H9 (cell line): ENCODE measurements around the gene EEF1AKMT2. TPM values are rescaled to one million over a fixed set of nuclear protein-coding genes. Genes with fewer than 3 reads are reported as not detected.
A peak's percentile ranks its signal among the peaks of the same experiment; 100 is the strongest.

Experiments
- DNase-seq: peaks from one replicate; pipeline ENCODE4 v3.0.0-alpha.2; 2017
- H2AFZ ChIP-seq: one replicate; pipeline ENCODE4 v1.6.1; 2013; ENCODE audit warnings: mild to moderate bottlenecking, low read length, control low read depth, moderate library complexity
- H2AK5ac ChIP-seq: 2 replicates; pipeline ENCODE4 v1.6.1; 2013; ENCODE audit warnings: low read length, control low read depth, mixed read lengths; ENCODE audit not compliant: insufficient read length
- H2BK120ac ChIP-seq: one replicate; pipeline ENCODE4 v1.6.1; 2013; ENCODE audit warnings: low read depth, mild to moderate bottlenecking, low read length, control low read depth, inconsistent platforms; ENCODE audit not compliant: poor library complexity, severe bottlenecking
- H2BK12ac ChIP-seq: 2 replicates; pipeline ENCODE4 v1.6.1; 2013; ENCODE audit warnings: low read length, control low read depth, mixed read lengths, low read depth; ENCODE audit not compliant: insufficient read length
- H2BK15ac ChIP-seq: 2 replicates; pipeline ENCODE4 v1.6.1; 2013; ENCODE audit warnings: low read depth, low read length, control low read depth
- H2BK20ac ChIP-seq: one replicate; pipeline ENCODE4 v1.6.1; 2013; ENCODE audit warnings: low read depth, mild to moderate bottlenecking, low read length, control low read depth, inconsistent platforms; ENCODE audit not compliant: poor library complexity, severe bottlenecking
- H2BK5ac ChIP-seq: 2 replicates; pipeline ENCODE4 v1.6.1; 2013; ENCODE audit warnings: low read length, control low read depth, mixed read lengths; ENCODE audit not compliant: insufficient read length
- H3K14ac ChIP-seq: 2 replicates; pipeline ENCODE4 v1.6.1; 2013; ENCODE audit warnings: low read length, control low read depth; ENCODE audit not compliant: insufficient read depth
- H3K18ac ChIP-seq: 2 replicates; pipeline ENCODE4 v1.6.1; 2013; ENCODE audit warnings: low read depth, mild to moderate bottlenecking, mixed read lengths, low read length, control low read depth; ENCODE audit not compliant: insufficient read length
- H3K23ac ChIP-seq: 2 replicates; pipeline ENCODE4 v1.6.1; 2013; ENCODE audit warnings: low read length, control low read depth, mixed read lengths, low read depth; ENCODE audit not compliant: insufficient read length
- H3K23me2 ChIP-seq: 2 replicates; pipeline ENCODE4 v1.6.1; 2013; ENCODE audit warnings: low read depth, mild to moderate bottlenecking, mixed read lengths, low read length, control low read depth; ENCODE audit not compliant: insufficient read length, poor library complexity, severe bottlenecking
- H3K27ac ChIP-seq: 2 replicates; pipeline ENCODE4 v1.5.1; 2013; ENCODE audit warnings: low read length, control low read depth, mixed read lengths, low read depth; ENCODE audit not compliant: insufficient read length
- H3K27me3 ChIP-seq: 2 replicates; pipeline ENCODE4 v1.6.1; 2013; ENCODE audit warnings: low read length, control low read depth, inconsistent platforms; ENCODE audit not compliant: insufficient read depth
- H3K4ac ChIP-seq: 2 replicates; pipeline ENCODE4 v1.6.1; 2013; ENCODE audit warnings: low read depth, mild to moderate bottlenecking, control low read depth, inconsistent platforms, low read length, moderate library complexity
- H3K4me1 ChIP-seq: 2 replicates; pipeline ENCODE4 v1.6.1; 2013; ENCODE audit warnings: low read length, control low read depth, inconsistent platforms; ENCODE audit not compliant: insufficient read depth
- H3K4me2 ChIP-seq: 2 replicates; pipeline ENCODE4 v1.6.1; 2013; ENCODE audit warnings: low read length, control low read depth, mixed read lengths; ENCODE audit not compliant: insufficient read length, insufficient read depth
- H3K56ac ChIP-seq: 2 replicates; pipeline ENCODE4 v1.6.1; 2013; ENCODE audit warnings: low read depth, mild to moderate bottlenecking, mixed read lengths, low read length, control low read depth; ENCODE audit not compliant: insufficient read length
- H3K79me1 ChIP-seq: 2 replicates; pipeline ENCODE4 v1.6.1; 2013; ENCODE audit warnings: low read depth, mild to moderate bottlenecking, moderate library complexity, low read length, control low read depth, inconsistent platforms; ENCODE audit not compliant: insufficient read depth, poor library complexity, severe bottlenecking
- H3K79me2 ChIP-seq: 2 replicates; pipeline ENCODE4 v1.6.1; 2013; ENCODE audit warnings: low read length, control low read depth, inconsistent platforms; ENCODE audit not compliant: insufficient read depth
- H3K9ac ChIP-seq: 2 replicates; pipeline ENCODE4 v1.6.1; 2013; ENCODE audit warnings: low read length, control low read depth, mixed read lengths; ENCODE audit not compliant: insufficient read length; ENCODE audit errors: extremely low read depth
- H3K9me3 ChIP-seq: one replicate; pipeline ENCODE4 v1.6.1; 2013; ENCODE audit warnings: low read depth, low read length, inconsistent platforms; ENCODE audit not compliant: control insufficient read depth
- H3T11ph ChIP-seq: one replicate; pipeline ENCODE4 v1.6.1; 2013; ENCODE audit warnings: mild to moderate bottlenecking, low read length, control low read depth, inconsistent platforms
- H4K20me1 ChIP-seq: one replicate; pipeline ENCODE4 v1.6.1; 2013; ENCODE audit not compliant: control insufficient read depth, insufficient read length, insufficient read depth
- H4K5ac ChIP-seq: 2 replicates; pipeline ENCODE4 v1.6.1; 2013; ENCODE audit warnings: low read depth, mild to moderate bottlenecking, mixed read lengths, low read length, control low read depth; ENCODE audit not compliant: insufficient read length
- H4K8ac ChIP-seq: replicated peaks from 2 replicates; pipeline ENCODE4 v1.6.1; 2013; ENCODE audit warnings: low read length, control low read depth, mixed read lengths, low read depth; ENCODE audit not compliant: insufficient read length
- H4K91ac ChIP-seq: 2 replicates; pipeline ENCODE4 v1.6.1; 2013; ENCODE audit warnings: low read depth, mild to moderate bottlenecking, moderate library complexity, mixed read lengths, low read length, control low read depth; ENCODE audit not compliant: insufficient read length
- H3K27ac Mint-ChIP-seq, 3 experiments: 2 replicates in 2 of 3; 3 replicates in 1 of 3; pipeline ENCODE4 v1.8.0; 2020 to 2021; ENCODE audit warnings: mixed read lengths in 3 of 3, mild to moderate bottlenecking in 1 of 3, moderate library complexity in 1 of 3
- H3K27me3 Mint-ChIP-seq: 2 replicates; pipeline ENCODE4 v1.8.0; 2021; ENCODE audit warnings: low read depth, mild to moderate bottlenecking, moderate library complexity, mixed read lengths
- H3K36me3 Mint-ChIP-seq, 3 experiments: 2 replicates in 2 of 3; 3 replicates in 1 of 3; pipeline ENCODE4 v1.8.0; 2020 to 2021; ENCODE audit warnings: low read depth in 3 of 3, mixed read lengths in 3 of 3; ENCODE audit not compliant: insufficient read depth in 1 of 3
- H3K4me1 Mint-ChIP-seq, 2 experiments: 2 replicates each; pipeline ENCODE4 v1.8.0; 2020; ENCODE audit warnings: mixed read lengths in 2 of 2
- H3K4me3 Mint-ChIP-seq, 2 experiments: 2 replicates in 1 of 2; 3 replicates in 1 of 2; pipeline ENCODE4 v1.8.0; 2020 to 2021; ENCODE audit warnings: mild to moderate bottlenecking in 2 of 2, mixed read lengths in 2 of 2, moderate library complexity in 1 of 2
- H3K9me3 Mint-ChIP-seq, 2 experiments: 2 replicates in 1 of 2; 3 replicates in 1 of 2; pipeline ENCODE4 v1.8.0; 2020; ENCODE audit warnings: mild to moderate bottlenecking in 2 of 2, mixed read lengths in 2 of 2, moderate library complexity in 1 of 2
- WGBS: extraction: QIAGEN DNeasy Blood & Tissue Kit; methylation state at CpG from one replicate; pipeline ENCODE4 v1.1.7; 2013; ENCODE audit warnings: missing lambda C conversion rate, low lambda C conversion rate, mixed read lengths; ENCODE audit not compliant: insufficient read length; ENCODE audit errors: extremely low coverage; 5-methylcytosine and 5-hydroxymethylcytosine counted together
- total RNA-seq: library from RNA; stranded (reverse); gene quantifications from 2 replicates; pipeline ENCODE4 v1.2.1, GENCODE V29; 2021
- TF ChIP-seq, protein P1 (sequence below): fragments of 200-600 bp; sonication (generic); conservative IDR thresholded peaks from 3 replicates; pipeline ENCODE4 v1.8.0; 2021; ENCODE audit warnings: antibody characterized with exemption, mild to moderate bottlenecking

The EEF1AKMT2 gene
- total RNA-seq, 1 experiment from 2014 or later, result 19.0 TPM

DNA sequence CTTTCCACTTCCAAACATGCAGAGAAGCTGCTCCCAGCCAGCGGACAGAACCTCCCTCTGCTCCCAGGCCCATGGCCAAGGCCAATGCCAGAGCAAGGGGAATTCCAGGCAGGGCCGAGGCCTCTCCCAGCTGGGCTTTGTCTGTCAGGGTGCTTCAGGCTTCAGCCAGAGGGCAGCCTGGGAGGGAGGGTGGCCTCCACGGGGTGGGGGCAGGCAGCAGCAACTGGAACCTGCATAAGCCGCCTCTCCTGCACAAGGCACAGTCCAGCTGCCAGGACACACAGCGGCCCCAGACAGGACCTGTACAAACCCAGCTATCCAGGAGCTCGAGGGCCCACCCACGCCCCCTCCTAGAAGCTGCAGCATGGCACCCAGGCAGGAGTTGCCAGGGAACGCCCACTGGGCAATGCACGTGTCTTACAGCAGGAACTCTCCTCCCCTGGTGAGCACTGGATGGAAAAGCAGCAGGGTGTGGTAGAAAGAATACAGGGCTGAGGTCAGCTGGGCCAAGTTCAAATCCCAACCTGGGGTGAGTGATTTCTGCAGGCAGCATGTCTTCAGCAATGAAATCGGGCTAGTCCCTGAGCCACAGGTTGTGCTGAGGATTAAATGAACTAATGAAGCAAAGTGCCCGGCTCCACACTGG is 55.1 kb downstream of the EEF1AKMT2 start:
- Histone ChIP-seq H3K9ac (no peak overlapping the region), H3K79me1 (no peaks in the 10 kb centered on the region), H3K27ac (no peak overlapping the region), H3K18ac (no peak overlapping the region), H3K4ac (no peak overlapping the region), H2AK5ac (no peak overlapping the region), H3K27me3 (no peaks in the 10 kb centered on the region), H3K14ac (no peak overlapping the region), H2BK15ac (no peak overlapping the region), H4K91ac (no peak overlapping the region), H3T11ph (no peak overlapping the region), H2BK20ac (no peak overlapping the region), H4K20me1 (peaks cover 2% of the 10 kb centered on the region), H2AFZ (no peak overlapping the region), H3K4me1 (peaks cover 14% of the 10 kb centered on the region; the same call in 1 of the 2 replicates), H4K8ac (no peak overlapping the region), H3K56ac (no peak overlapping the region), H2BK120ac (no peak overlapping the region), H3K4me2 (no peak overlapping the region), H4K5ac (no peak overlapping the region), H3K23me2 (no peaks in the 10 kb centered on the region), H3K23ac (no peak overlapping the region), H2BK12ac (no peak overlapping the region), H2BK5ac (no peak overlapping the region), H3K9me3 (no peaks in the 10 kb centered on the region), H3K79me2 (no peaks in the 10 kb centered on the region; the same call in 1 of the 2 replicates)
- no peak overlapping the region for H3K27ac Mint-ChIP-seq
- DNase-seq, result peak; percentile 29
- no peaks in the 10 kb centered on the region; a peak in 1 of 5 replicates for H3K9me3 Mint-ChIP-seq
- no peak overlapping the region; a peak in 1 of 5 replicates for H3K4me3 Mint-ChIP-seq
- peaks cover 26% of the 10 kb centered on the region for H3K27me3 Mint-ChIP-seq
- H3K36me3 Mint-ChIP-seq, result peaks cover 0 to 5% (median 2%) of the 10 kb centered on the region in 3 experiments; a peak in 6 of 7 replicates
- H3K4me1 Mint-ChIP-seq, result peaks cover 50 to 59% of the 10 kb centered on the region in 2 experiments
- TF ChIP-seq, protein P1, sequence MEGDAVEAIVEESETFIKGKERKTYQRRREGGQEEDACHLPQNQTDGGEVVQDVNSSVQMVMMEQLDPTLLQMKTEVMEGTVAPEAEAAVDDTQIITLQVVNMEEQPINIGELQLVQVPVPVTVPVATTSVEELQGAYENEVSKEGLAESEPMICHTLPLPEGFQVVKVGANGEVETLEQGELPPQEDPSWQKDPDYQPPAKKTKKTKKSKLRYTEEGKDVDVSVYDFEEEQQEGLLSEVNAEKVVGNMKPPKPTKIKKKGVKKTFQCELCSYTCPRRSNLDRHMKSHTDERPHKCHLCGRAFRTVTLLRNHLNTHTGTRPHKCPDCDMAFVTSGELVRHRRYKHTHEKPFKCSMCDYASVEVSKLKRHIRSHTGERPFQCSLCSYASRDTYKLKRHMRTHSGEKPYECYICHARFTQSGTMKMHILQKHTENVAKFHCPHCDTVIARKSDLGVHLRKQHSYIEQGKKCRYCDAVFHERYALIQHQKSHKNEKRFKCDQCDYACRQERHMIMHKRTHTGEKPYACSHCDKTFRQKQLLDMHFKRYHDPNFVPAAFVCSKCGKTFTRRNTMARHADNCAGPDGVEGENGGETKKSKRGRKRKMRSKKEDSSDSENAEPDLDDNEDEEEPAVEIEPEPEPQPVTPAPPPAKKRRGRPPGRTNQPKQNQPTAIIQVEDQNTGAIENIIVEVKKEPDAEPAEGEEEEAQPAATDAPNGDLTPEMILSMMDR, result no peak
- WGBS, result no CpG with 5 or more reads among the region's 11 CpGs
